HepG2 (cell line): Measurements from ENCODE around the gene TMEM59. TPM values are rescaled to one million over a fixed set of nuclear protein-coding genes. Genes with fewer than 3 reads are reported as not detected.
A peak's percentile ranks its signal among the peaks of the same experiment; 100 is the strongest.

ENCODE experiments used
- HMGXB4 ChIP-seq, 2 experiments: sonication (generic) in 1 of 2; formaldehyde crosslinking in 1 of 2; IDR thresholded peaks; 2 replicates each; pipeline versions ENCODE4 v1.4.0 to v1.6.1; 2018 to 2020; ENCODE audit warnings: missing genetic modification reagents in 2 of 2, borderline replicate concordance in 1 of 2, low read depth in 1 of 2, mild to moderate bottlenecking in 1 of 2, missing biosample characterization in 1 of 2
- KDM6A ChIP-seq: IDR thresholded peaks from 2 replicates; pipeline ENCODE4 v1.6.1; 2016; ENCODE audit warnings: low read depth
- NRL ChIP-seq: sonication (generic); formaldehyde crosslinking; IDR thresholded peaks from 2 replicates; pipeline ENCODE4 v1.5.0; 2020; ENCODE audit warnings: missing genetic modification reagents, mild to moderate bottlenecking, moderate library complexity, borderline replicate concordance
- RAD21 ChIP-seq: fragments of 450-650 bp; formaldehyde crosslinking; IDR thresholded peaks from 2 replicates; pipeline ENCODE4 v1.5.0; 2020; ENCODE audit warnings: mild to moderate bottlenecking
- RARA ChIP-seq: IDR thresholded peaks from 2 replicates; pipeline ENCODE4 v1.6.1; 2016; ENCODE audit warnings: missing genetic modification reagents, missing compliant biosample characterization
- SP140L ChIP-seq: sonication (generic); formaldehyde crosslinking; IDR thresholded peaks from 2 replicates; pipeline ENCODE4 v1.4.0; 2020; ENCODE audit warnings: missing genetic modification reagents, borderline replicate concordance
- TCF7L2 ChIP-seq: IDR thresholded peaks from 2 replicates; pipeline ENCODE4 v1.6.1; 2011; ENCODE audit warnings: mild to moderate bottlenecking, low read depth, low read length, moderate library complexity
- TIGD3 ChIP-seq: sonication (generic); formaldehyde crosslinking; IDR thresholded peaks from 2 replicates; pipeline ENCODE4 v1.5.1; 2020; ENCODE audit warnings: mild to moderate bottlenecking, missing genetic modification reagents, borderline replicate concordance
- U2AF2 ChIP-seq: fragments of 200-400 bp; formaldehyde crosslinking; IDR thresholded peaks from 2 replicates; pipeline ENCODE4 v1.6.1; 2017; ENCODE audit warnings: low read depth, mild to moderate bottlenecking, low read length
- ZBTB38 ChIP-seq: sonication (generic); formaldehyde crosslinking; IDR thresholded peaks from 2 replicates; pipeline ENCODE4 v1.5.1; 2020; ENCODE audit warnings: mild to moderate bottlenecking, missing genetic modification reagents
- ZEB1 ChIP-seq: IDR thresholded peaks from 2 replicates; pipeline ENCODE4 v1.6.1; 2012; ENCODE audit warnings: mild to moderate bottlenecking, low read depth, inconsistent platforms; ENCODE audit not compliant: insufficient replicate concordance
- ZKSCAN8 ChIP-seq: IDR thresholded peaks from 2 replicates; pipeline ENCODE4 v1.6.1; 2016; ENCODE audit warnings: borderline replicate concordance, missing genetic modification reagents, missing compliant biosample characterization
- ZNF431 ChIP-seq: sonication (generic); formaldehyde crosslinking; IDR thresholded peaks from 2 replicates; pipeline ENCODE4 v1.9.0; 2022; ENCODE audit warnings: missing genetic modification reagents, low read depth, mild to moderate bottlenecking, borderline replicate concordance
- ZNF644 ChIP-seq: IDR thresholded peaks from 2 replicates; pipeline ENCODE4 v1.6.1; 2016; ENCODE audit warnings: low read depth
- ZNF781 ChIP-seq: sonication (generic); formaldehyde crosslinking; IDR thresholded peaks from 2 replicates; pipeline ENCODE4 v1.5.1; 2020; ENCODE audit warnings: borderline replicate concordance, mild to moderate bottlenecking, missing genetic modification reagents; ENCODE audit errors: not compliant biosample characterization
- ZNF792 ChIP-seq: IDR thresholded peaks from 2 replicates; pipeline ENCODE4 v1.6.1; 2016
- polyA plus RNA-seq, 8 experiments: library from polyadenylated mRNA; depleted of rRNA in 3 of 8; stranded (reverse) in 7 of 8; unstranded in 1 of 8; fragments of >200 nt; fragmentation: Illumina TruSeq in 4 of 8; extraction: Trizol in 4 of 8; gene quantifications; 2 replicates each; pipeline versions ENCODE4 v1.2.1 to v1.2.3, GENCODE V29; 2011 to 2016; ENCODE audit warnings: low read depth in 4 of 8, missing spikeins in 1 of 8, mixed read lengths in 1 of 8; ENCODE audit not compliant: insufficient read depth in 1 of 8
- total RNA-seq, 5 experiments: library from RNA; depleted of rRNA; stranded (reverse); fragments of >200 nt; fragmentation: Illumina TruSeq; extraction: Trizol; gene quantifications; 2 replicates each; pipeline ENCODE4 v1.2.3, GENCODE V29; 2016; ENCODE audit warnings: low read depth in 1 of 5
- TF ChIP-seq, protein P1 (sequence below): sonication (generic); formaldehyde crosslinking; IDR thresholded peaks from 2 replicates; pipeline ENCODE4 v1.8.1; 2022; ENCODE audit warnings: low read depth, mild to moderate bottlenecking, missing genetic modification reagents
- TF ChIP-seq, protein P2 (sequence below): sonication (generic); formaldehyde crosslinking; conservative IDR thresholded peaks from 2 replicates; pipeline ENCODE4 v1.4.0; 2020; ENCODE audit warnings: missing genetic modification reagents
- TF ChIP-seq, protein P3 (sequence below): sonication (generic); formaldehyde crosslinking; IDR thresholded peaks from 2 replicates; pipeline ENCODE4 v1.4.0; 2020; ENCODE audit warnings: missing genetic modification reagents

Gene TMEM59
- total and polyA plus RNA-seq, 2 of the 13 experiments (the other 11 are each of a cell fraction or from before 2014, with no cell fraction given): 147 to 363 TPM

- TF ChIP-seq ZKSCAN8: no peak; the same call in 1 of the 2 replicates
- peak; percentile 74 for TF ChIP-seq ZEB1
- TF ChIP-seq TCF7L2: no peak
- TF ChIP-seq, protein P1, sequence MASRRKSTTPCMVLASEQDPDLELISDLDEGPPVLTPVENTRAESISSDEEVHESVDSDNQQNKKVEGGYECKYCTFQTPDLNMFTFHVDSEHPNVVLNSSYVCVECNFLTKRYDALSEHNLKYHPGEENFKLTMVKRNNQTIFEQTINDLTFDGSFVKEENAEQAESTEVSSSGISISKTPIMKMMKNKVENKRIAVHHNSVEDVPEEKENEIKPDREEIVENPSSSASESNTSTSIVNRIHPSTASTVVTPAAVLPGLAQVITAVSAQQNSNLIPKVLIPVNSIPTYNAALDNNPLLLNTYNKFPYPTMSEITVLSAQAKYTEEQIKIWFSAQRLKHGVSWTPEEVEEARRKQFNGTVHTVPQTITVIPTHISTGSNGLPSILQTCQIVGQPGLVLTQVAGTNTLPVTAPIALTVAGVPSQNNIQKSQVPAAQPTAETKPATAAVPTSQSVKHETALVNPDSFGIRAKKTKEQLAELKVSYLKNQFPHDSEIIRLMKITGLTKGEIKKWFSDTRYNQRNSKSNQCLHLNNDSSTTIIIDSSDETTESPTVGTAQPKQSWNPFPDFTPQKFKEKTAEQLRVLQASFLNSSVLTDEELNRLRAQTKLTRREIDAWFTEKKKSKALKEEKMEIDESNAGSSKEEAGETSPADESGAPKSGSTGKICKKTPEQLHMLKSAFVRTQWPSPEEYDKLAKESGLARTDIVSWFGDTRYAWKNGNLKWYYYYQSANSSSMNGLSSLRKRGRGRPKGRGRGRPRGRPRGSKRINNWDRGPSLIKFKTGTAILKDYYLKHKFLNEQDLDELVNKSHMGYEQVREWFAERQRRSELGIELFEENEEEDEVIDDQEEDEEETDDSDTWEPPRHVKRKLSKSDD (CRISPR knock-in tag): peak; percentile 5; the same call in 1 of the 2 replicates
- no peak for TF ChIP-seq ZNF431 (CRISPR knock-in tag)
- peak; percentile 83 for TF ChIP-seq NRL (CRISPR knock-in tag)
- TF ChIP-seq ZBTB38: no peak
- peak; percentile 30; the same call in 1 of the 2 replicates for TF ChIP-seq RARA (CRISPR knock-in tag)
- no peak for TF ChIP-seq U2AF2
- no peak for TF ChIP-seq ZNF781 (CRISPR knock-in tag)
- TF ChIP-seq, protein P2, sequence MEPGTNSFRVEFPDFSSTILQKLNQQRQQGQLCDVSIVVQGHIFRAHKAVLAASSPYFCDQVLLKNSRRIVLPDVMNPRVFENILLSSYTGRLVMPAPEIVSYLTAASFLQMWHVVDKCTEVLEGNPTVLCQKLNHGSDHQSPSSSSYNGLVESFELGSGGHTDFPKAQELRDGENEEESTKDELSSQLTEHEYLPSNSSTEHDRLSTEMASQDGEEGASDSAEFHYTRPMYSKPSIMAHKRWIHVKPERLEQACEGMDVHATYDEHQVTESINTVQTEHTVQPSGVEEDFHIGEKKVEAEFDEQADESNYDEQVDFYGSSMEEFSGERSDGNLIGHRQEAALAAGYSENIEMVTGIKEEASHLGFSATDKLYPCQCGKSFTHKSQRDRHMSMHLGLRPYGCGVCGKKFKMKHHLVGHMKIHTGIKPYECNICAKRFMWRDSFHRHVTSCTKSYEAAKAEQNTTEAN (CRISPR knock-in tag): no peak
- no peak; the same call in 1 of the 2 replicates for TF ChIP-seq TIGD3 (CRISPR knock-in tag)
- TF ChIP-seq SP140L (CRISPR knock-in tag): no peak
- TF ChIP-seq ZNF792 (CRISPR knock-in tag): peak; percentile 47; the same call in 1 of the 2 replicates
- no peak for TF ChIP-seq ZNF644 (CRISPR knock-in tag)
- TF ChIP-seq RAD21 (CRISPR knock-in tag): 0 out of 2 replicates have a peak, but pooled peaks have one; percentile 21
- peak; percentile 16 to 65; a peak in 2 of 4 replicates for TF ChIP-seq HMGXB4 (CRISPR knock-in tag; IDR thresholded peaks at IDR 0.05; ENCODE audit: borderline replicate concordance in 1 of 2, low read depth in 1 of 2)
- TF ChIP-seq, protein P3, sequence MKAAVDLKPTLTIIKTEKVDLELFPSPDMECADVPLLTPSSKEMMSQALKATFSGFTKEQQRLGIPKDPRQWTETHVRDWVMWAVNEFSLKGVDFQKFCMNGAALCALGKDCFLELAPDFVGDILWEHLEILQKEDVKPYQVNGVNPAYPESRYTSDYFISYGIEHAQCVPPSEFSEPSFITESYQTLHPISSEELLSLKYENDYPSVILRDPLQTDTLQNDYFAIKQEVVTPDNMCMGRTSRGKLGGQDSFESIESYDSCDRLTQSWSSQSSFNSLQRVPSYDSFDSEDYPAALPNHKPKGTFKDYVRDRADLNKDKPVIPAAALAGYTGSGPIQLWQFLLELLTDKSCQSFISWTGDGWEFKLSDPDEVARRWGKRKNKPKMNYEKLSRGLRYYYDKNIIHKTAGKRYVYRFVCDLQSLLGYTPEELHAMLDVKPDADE: no peak
- TF ChIP-seq KDM6A (CRISPR knock-in tag): no peak
Observed at GRCh38 chr1:54052934-54053744, at the start of gene TMEM59, which contains the start of gene TCEANC2 (continued).
